ENCODE measurements around the gene VIPR2.
A peak's percentile ranks its signal among the peaks of the same experiment; 100 is the strongest.
"Not testable (repeated sequence)": the region's sequence is repeated elsewhere in the genome, so short reads cannot be mapped to it uniquely, and the experiment has no call there.

Gene VIPR2

GRCh38 chr7:159006022-159006609 is 138.6 kb downstream of the VIPR2 start:
- intact Hi-C loops (cut with DNase I); DNase-seq: not testable (repeated sequence)

GRCh38 chr7:159005618-159006017 is 139.0 kb downstream of the VIPR2 start:
- DNase-seq = peak in 1 of 10 donors; percentile 26
- intact Hi-C loops (cut with DNase I) = no loop called here

- DNase-seq = no peak
- intact Hi-C loops (cut with DNase I) = no loop called here
Measured at GRCh38 chr7:159004411-159004810, 140.3 kb downstream of the VIPR2 start.

GRCh38 chr7:159001811-159002210 is 142.9 kb downstream of the VIPR2 start:
- DNase-seq = no peak
- intact Hi-C loops (cut with DNase I) = no loop called here

- intact Hi-C loops (cut with DNase I) = no loop called here
- DNase-seq = peak in 1 of 10 donors; percentile 41
Measured at GRCh38 chr7:159000859-159001435, 143.7 kb downstream of the VIPR2 start.

GRCh38 chr7:159000070-159000469 is 144.6 kb downstream of the VIPR2 start:
- peak in 2 of 10 donors; percentile 45 to 68 for DNase-seq
- intact Hi-C loops (cut with DNase I) = no loop called here

- intact Hi-C loops (cut with DNase I) = no loop called here
- DNase-seq = peak in 2 of 10 donors; percentile 55 to 63
Measured at GRCh38 chr7:158999496-158999895, 145.2 kb downstream of the VIPR2 start.

GRCh38 chr7:158998261-158998660 is 146.4 kb downstream of the VIPR2 start:
- intact Hi-C loops (cut with DNase I) = not testable (repeated sequence)
- peak in 1 of 10 donors; percentile 46 for DNase-seq

- intact Hi-C loops (cut with DNase I) = no loop called here
- DNase-seq = peak in 2 of 10 donors; percentile 64 to 69
Measured at GRCh38 chr7:158997471-158997870, 147.2 kb downstream of the VIPR2 start.

- intact Hi-C loops (cut with DNase I) = no loop called here
- DNase-seq = peak in 2 of 10 donors; percentile 29 to 48
Measured at GRCh38 chr7:158997110-158997453, 147.6 kb downstream of the VIPR2 start.

GRCh38 chr7:158996214-158997109 is 148.2 kb downstream of the VIPR2 start:
- peak in 2 of 10 donors; percentile 64 to 72 for DNase-seq
- intact Hi-C loops (cut with DNase I) = no loop called here

GRCh38 chr7:158995514-158995913 is 149.2 kb downstream of the VIPR2 start:
- intact Hi-C loops (cut with DNase I) = no loop called here
- peak in 1 of 10 donors; percentile 42 for DNase-seq

- no peak for DNase-seq
- intact Hi-C loops (cut with DNase I) = no loop called here
Measured at GRCh38 chr7:158994687-158995086, 150.0 kb downstream of the VIPR2 start.

GRCh38 chr7:158993591-158993990 is 151.1 kb downstream of the VIPR2 start:
- DNase-seq = peak in 2 of 10 donors; percentile 46 to 66
- intact Hi-C loops (cut with DNase I) = no loop called here

- intact Hi-C loops (cut with DNase I) = no loop called here
- DNase-seq = peak in 3 of 10 donors; percentile 39 to 61 (median 47)
Measured at GRCh38 chr7:158992759-158993158, 151.9 kb downstream of the VIPR2 start.

- intact Hi-C loops (cut with DNase I) = no loop called here
- DNase-seq = peak in 3 of 10 donors; percentile 46 to 52 (median 51)
Measured at GRCh38 chr7:158991824-158992621, 152.6 kb downstream of the VIPR2 start.

GRCh38 chr7:158988996-158989395 is 155.7 kb downstream of the VIPR2 start:
- no peak for DNase-seq
- intact Hi-C loops (cut with DNase I) = no loop called here

- intact Hi-C loops (cut with DNase I) = no loop called here
- DNase-seq = no peak
Measured at GRCh38 chr7:158988302-158988862, 156.3 kb downstream of the VIPR2 start.

- DNase-seq = no peak
- intact Hi-C loops (cut with DNase I) = no loop called here
Measured at GRCh38 chr7:158987691-158988090, 157.0 kb downstream of the VIPR2 start.

GRCh38 chr7:158985583-158985982 is 159.1 kb downstream of the VIPR2 start:
- no peak for DNase-seq
- intact Hi-C loops (cut with DNase I) = no loop called here
